Measurements from ENCODE around the gene CDON. TPM values are rescaled to one million over a fixed set of nuclear protein-coding genes. Genes with fewer than 3 reads are reported as not detected.

Gene CDON
- total and polyA plus RNA-seq, 2 of the 13 experiments (the other 11 are each of a cell fraction or from before 2014, with no cell fraction given) = 9.6 to 12.8 TPM

- CTCF ChIA-PET (ENCODE audit: low intra/inter-chr PET ratio, low total read pairs) = no interaction called here
- Histone ChIP-seq H3K27me3 (ENCODE audit: control insufficient read depth in 1 of 2, insufficient read depth in 2 of 2, low read length in 2 of 2) (0 out of 5 replicates have a peak, but pooled peaks cover 0 to 3% of the 10 kb centered on the region in 2 experiments), H3K4me2 (ENCODE audit: low read depth, low read length) (no peak overlapping the region), H3K36me3 (replicated peaks in 1 of 2; ENCODE audit: control insufficient read depth in 1 of 2, insufficient read depth in 2 of 2, low read length in 2 of 2) (no peaks in the 10 kb centered on the region), H3K4me3 (replicated peaks in 1 of 3; ENCODE audit: insufficient read depth in 1 of 3, low read depth in 2 of 3, low read length in 3 of 3) (no peak overlapping the region), H2AFZ (ENCODE audit: low read length) (no peak overlapping the region), H3K9me3 (ENCODE audit: low read length) (no peaks in the 10 kb centered on the region), H3K27ac (ENCODE audit: extremely low read length, insufficient read depth, low read length) (no peak overlapping the region), H3K79me2 (ENCODE audit: insufficient read depth, low read length) (no peaks in the 10 kb centered on the region), H3K4me1 (ENCODE audit: insufficient read depth, low read length) (peaks cover 30% of the 10 kb centered on the region), H3K9ac (ENCODE audit: insufficient read depth, low read depth, low read length) (no peak overlapping the region), H4K20me1 (ENCODE audit: insufficient read depth, low read length) (no peaks in the 10 kb centered on the region)
- ATAC-seq (no peak), FAIRE-seq (no peak), DNase-seq (ENCODE audit: low spot score) (no peak)
- no TSS peak for BruUV-seq (replicated peaks)
- POLR2A ChIA-PET = no interaction called here
- WGBS (ENCODE audit: low lambda C conversion rate) = 59% methylated on average over 9 of the region's 9 CpGs
- in situ Hi-C loops (cut with HindIII; ENCODE audit: extremely low pct_ligation_motif_present, low pct_unique_long_range_greater_than_20kb) (no loop called here), intact Hi-C loops (cut with micrococcal nuclease; ENCODE audit: unreplicated experiment) (no loop called here)
- TF ChIP-seq HOXA5 (CRISPR knock-in tag; IDR thresholded peaks at IDR 0.05) (no peak), REL (CRISPR knock-in tag; conservative IDR thresholded peaks at IDR 0.05) (no peak), FOSL1 (CRISPR knock-in tag; IDR thresholded peaks at IDR 0.05; ENCODE audit: borderline replicate concordance) (no peak), CBX5 (CRISPR knock-in tag; IDR thresholded peaks at IDR 0.05; ENCODE audit: borderline replicate concordance) (no peak), ZNF136 (CRISPR knock-in tag; IDR thresholded peaks at IDR 0.05; ENCODE audit: low read depth) (no peak), NCOA1 (CRISPR knock-in tag; IDR thresholded peaks at IDR 0.05) (no peak), CCDC6 (CRISPR knock-in tag; IDR thresholded peaks at IDR 0.05) (no peak), EHMT2 (IDR thresholded peaks at IDR 0.05; ENCODE audit: borderline replicate concordance, low read depth, low read length) (no peak), ZNF556 (CRISPR knock-in tag; IDR thresholded peaks at IDR 0.05; ENCODE audit: borderline replicate concordance) (no peak), GTF2F1 (IDR thresholded peaks at IDR 0.05; ENCODE audit: low read length) (no peak), E2F2 (CRISPR knock-in tag; IDR thresholded peaks at IDR 0.05; ENCODE audit: borderline replicate concordance) (no peak)
Measured at GRCh38 chr11:126072801-126073594, 10.3 kb upstream of the CDON start.

Data from HepG2 (cell line).